MCF 10A (cell line): ENCODE results near the gene OPRL1. TPM values are rescaled to one million over a fixed set of nuclear protein-coding genes. Genes with fewer than 3 reads are reported as not detected.

Experiments
- BruUV-seq: library from RNA; stranded (reverse); fragments of 400-500 nt; replicated peaks from 2 replicates; lab custom pipeline; 2021; lab: Mats Ljungman, UMichigan
- CTCF ChIA-PET: fragments of 300-600 bp; sonication (Branson Sonifier 250); formaldehyde crosslinking; extraction: SDS; loops from one replicate; lab custom pipeline; 2021; ENCODE audit warnings: antibody characterized with exemption, inconsistent platforms; lab: Yijun Ruan, JAX
- POLR2A ChIA-PET: fragments of 300-600, 350-650 bp; sonication (Branson Sonifier 250); formaldehyde crosslinking; extraction: SDS; loops from one replicate; lab custom pipeline; 2020; ENCODE audit warnings: antibody characterized with exemption, inconsistent platforms; lab: Yijun Ruan, JAX
- DNase-seq: peaks from one replicate; pipeline ENCODE4 v3.0.0-alpha.2; 2018; ENCODE audit not compliant: unreplicated experiment
- H3K27ac Mint-ChIP-seq: one replicate; pipeline ENCODE4 v1.8.0; 2022; ENCODE audit warnings: mild to moderate bottlenecking, low read depth, mixed read lengths; ENCODE audit not compliant: unreplicated experiment
- H3K27me3 Mint-ChIP-seq: one replicate; pipeline ENCODE4 v1.8.0; 2022; ENCODE audit warnings: mixed read lengths; ENCODE audit not compliant: insufficient read depth, unreplicated experiment
- H3K36me3 Mint-ChIP-seq: one replicate; pipeline ENCODE4 v1.8.0; 2022; ENCODE audit warnings: mild to moderate bottlenecking, moderate library complexity, mixed read lengths; ENCODE audit not compliant: insufficient read depth, unreplicated experiment
- H3K4me1 Mint-ChIP-seq: one replicate; pipeline ENCODE4 v1.8.0; 2022; ENCODE audit warnings: mixed read lengths; ENCODE audit not compliant: insufficient read depth, unreplicated experiment
- H3K4me3 Mint-ChIP-seq: one replicate; pipeline ENCODE4 v1.8.0; 2022; ENCODE audit warnings: mild to moderate bottlenecking, moderate library complexity, mixed read lengths; ENCODE audit not compliant: unreplicated experiment
- H3K9me3 Mint-ChIP-seq: one replicate; pipeline ENCODE4 v1.8.0; 2022; ENCODE audit warnings: mixed read lengths; ENCODE audit not compliant: unreplicated experiment
- CTCF ChIP-seq: fragments of 200-600 bp; IDR thresholded peaks from one replicate; pipeline ENCODE4 v1.8.0; 2022; ENCODE audit warnings: antibody characterized with exemption, mild to moderate bottlenecking; ENCODE audit not compliant: unreplicated experiment
- intact Hi-C: fragments of 100-400 bp; cut with micrococcal nuclease; formaldehyde crosslinking; loops from 2 replicates; pipeline ENCODE4 v1.14.1; 2022
- total RNA-seq: library from RNA; stranded (reverse); gene quantifications from 2 replicates; pipeline ENCODE4 v1.2.3, GENCODE V29; 2022

OPRL1 gene
- total RNA-seq, 1 experiment from 2014 or later: 0.12 TPM

- ChIA-PET CTCF (interaction anchor here (0.6 to 1.2 kb wide), 4 partner anchors 25 to 772 kb away, joined by 3 to 5 read pairs (median 3); no protein-coding TSS in a partner anchor), POLR2A (interaction anchor here (0.6 to 1.5 kb wide), 5 partner anchors 30 to 250 kb away, joined by 3 to 6 read pairs (median 4); partner anchors contain the start of genes PRPF6 and TCEA2)
- Mint-ChIP-seq H3K9me3 (no peaks in the 10 kb centered on the region), H3K4me3 (no peak overlapping the region), H3K36me3 (peaks cover 72% of the 10 kb centered on the region), H3K27me3 (no peaks in the 10 kb centered on the region), H3K27ac (no peak overlapping the region), H3K4me1 (no peaks in the 10 kb centered on the region)
- TF ChIP-seq CTCF: no peak
- DNase-seq: no peak
- intact Hi-C loops: no loop called here
- BruUV-seq: no TSS peak
These were observed 46.9 kb upstream of the OPRL1 start for GRCh38 chr20:64032706-64033624.

- intact Hi-C loops: no loop called here
- H3K4me3 Mint-ChIP-seq: no peak overlapping the region
- POLR2A ChIA-PET: interaction anchor here (0.6 to 1.5 kb wide), 7 partner anchors 15 to 335 kb away, joined by 3 to 6 read pairs (median 4); partner anchors contain the start of genes PRPF6, SOX18 and TCEA2
- peaks cover 61% of the 10 kb centered on the region for H3K36me3 Mint-ChIP-seq
- DNase-seq: no peak
- TF ChIP-seq CTCF: no peak
- CTCF ChIA-PET: interaction anchor here (0.7 to 1.2 kb wide), 2 partner anchors 45 to 87 kb away, joined by 3 to 4 read pairs; no protein-coding TSS in a partner anchor
- no peaks in the 10 kb centered on the region for H3K9me3 Mint-ChIP-seq
- no peaks in the 10 kb centered on the region for H3K27me3 Mint-ChIP-seq
- H3K27ac Mint-ChIP-seq: no peak overlapping the region
- BruUV-seq: no TSS peak
- no peaks in the 10 kb centered on the region for H3K4me1 Mint-ChIP-seq
These were observed 45.8 kb upstream of the OPRL1 start for GRCh38 chr20:64033981-64034493.

- intact Hi-C loops: no loop called here
- Mint-ChIP-seq H3K27ac (no peak overlapping the region), H3K4me3 (no peak overlapping the region), H3K36me3 (peaks cover 49% of the 10 kb centered on the region), H3K27me3 (no peaks in the 10 kb centered on the region), H3K9me3 (no peaks in the 10 kb centered on the region), H3K4me1 (peaks cover 4% of the 10 kb centered on the region)
- no peak for DNase-seq
- no TSS peak for BruUV-seq
- no peak for TF ChIP-seq CTCF
- ChIA-PET POLR2A (no interaction called here), CTCF (interaction anchor here (0.8 to 10.8 kb wide), 4 partner anchors 9 to 86 kb away, joined by 3 to 284 read pairs (median 7); partner anchors contain the start of gene TCEA2)
These were observed 44.6 kb upstream of the OPRL1 start for GRCh38 chr20:64035066-64035932.
